SK-MEL-5 (cell line): ENCODE results near the gene HSD17B11. TPM values are rescaled to one million over a fixed set of nuclear protein-coding genes. Genes with fewer than 3 reads are reported as not detected.
"Not testable (repeated sequence)": the region's sequence is repeated elsewhere in the genome, so short reads cannot be mapped to it uniquely, and the experiment has no call there.

ENCODE experiments used
- DNase-seq: peaks from one replicate; pipeline ENCODE4 v3.0.0-alpha.2; 2016; ENCODE audit warnings: low read depth, low spot score
- in situ Hi-C: cut with HindIII; loops from 2 replicates; pipeline ENCODE4 v1.10.0; 2016; ENCODE audit warnings: low sequenced_read_pairs, high pct_unique_total_duplicates, low pct_unique_long_range_greater_than_20kb
- total RNA-seq: library from RNA; depleted of rRNA; stranded (reverse); fragments of >200 nt; shearing (Covaris generic); gene quantifications from 2 replicates; pipeline ENCODE4 v1.2.3, GENCODE V29; 2014

The HSD17B11 gene
- total RNA-seq, 1 experiment from 2014 or later: 44.7 TPM

- in situ Hi-C loops: no loop called here
- peak; percentile 44 for DNase-seq
Measured at GRCh38 chr4:87410157-87410556, 19.2 kb upstream of the HSD17B11 start.

GRCh38 chr4:87409420-87409939 lies 18.5 kb upstream of the HSD17B11 start:
- in situ Hi-C loops: no loop called here
- no peak for DNase-seq

- DNase-seq, in situ Hi-C loops: not testable (repeated sequence)
Measured at GRCh38 chr4:87406902-87407301, 15.9 kb upstream of the HSD17B11 start.

GRCh38 chr4:87406462-87406861 lies 15.5 kb upstream of the HSD17B11 start:
- in situ Hi-C loops: no loop called here

GRCh38 chr4:87405211-87405820 lies 14.3 kb upstream of the HSD17B11 start:
- in situ Hi-C loops: no loop called here
- DNase-seq: no peak

More at GRCh38 chr4:87406462-87406861, 15.5 kb upstream of the HSD17B11 start:
- DNase-seq: no peak

- DNase-seq, in situ Hi-C loops: not testable (repeated sequence)
Measured at GRCh38 chr4:87403732-87404131, 12.7 kb upstream of the HSD17B11 start.

GRCh38 chr4:87399954-87400353 lies 9.0 kb upstream of the HSD17B11 start:
- DNase-seq: no peak
- in situ Hi-C loops: no loop called here

- DNase-seq: no peak
- in situ Hi-C loops: no loop called here
Measured at GRCh38 chr4:87399148-87399547, 8.2 kb upstream of the HSD17B11 start.

GRCh38 chr4:87395851-87396250 lies 4.9 kb upstream of the HSD17B11 start:
- in situ Hi-C loops, DNase-seq: not testable (repeated sequence)

GRCh38 chr4:87395073-87395472 lies 4.1 kb upstream of the HSD17B11 start:
- DNase-seq, in situ Hi-C loops: not testable (repeated sequence)

- DNase-seq: no peak
- in situ Hi-C loops: no loop called here
Measured at GRCh38 chr4:87392183-87392582, 1.2 kb upstream of the HSD17B11 start.

GRCh38 chr4:87391576-87392054 lies 627 bp upstream of the HSD17B11 start:
- in situ Hi-C loops: no loop called here
- DNase-seq: no peak

GRCh38 chr4:87390551-87390890 lies 467 bp downstream of the HSD17B11 start:
- DNase-seq: no peak
- in situ Hi-C loops: no loop called here

GRCh38 chr4:87390055-87390454 lies 933 bp downstream of the HSD17B11 start:
- in situ Hi-C loops, DNase-seq: not testable (repeated sequence)

GRCh38 chr4:87388901-87389300 lies 2.1 kb downstream of the HSD17B11 start:
- in situ Hi-C loops: no loop called here
- no peak for DNase-seq

GRCh38 chr4:87387237-87387636 lies 3.8 kb downstream of the HSD17B11 start:
- in situ Hi-C loops: no loop called here
- no peak for DNase-seq

GRCh38 chr4:87384466-87385132 lies 6.4 kb downstream of the HSD17B11 start:
- in situ Hi-C loops, DNase-seq: not testable (repeated sequence)

GRCh38 chr4:87382931-87383330 lies 8.1 kb downstream of the HSD17B11 start:
- in situ Hi-C loops: no loop called here
- DNase-seq: no peak

GRCh38 chr4:87382116-87382515 lies 8.9 kb downstream of the HSD17B11 start:
- no peak for DNase-seq
- in situ Hi-C loops: no loop called here
